NCI-H526 (cell line): ENCODE results near the gene CRTAC1.
"Not testable (repeated sequence)": the region's sequence is repeated elsewhere in the genome, so short reads cannot be mapped to it uniquely, and the experiment has no call there.

ENCODE experiments used
- DNase-seq, 2 experiments: peaks; one replicate each; lab custom pipeline; 2025; lab: John Stamatoyannopoulos, UW

The CRTAC1 gene

GRCh38 chr10:97842656-97843280 lies 187.7 kb downstream of the CRTAC1 start:
- no peak for DNase-seq

- DNase-seq, result not testable (repeated sequence)
These were observed 188.3 kb downstream of the CRTAC1 start for GRCh38 chr10:97842114-97842513.

DNA sequence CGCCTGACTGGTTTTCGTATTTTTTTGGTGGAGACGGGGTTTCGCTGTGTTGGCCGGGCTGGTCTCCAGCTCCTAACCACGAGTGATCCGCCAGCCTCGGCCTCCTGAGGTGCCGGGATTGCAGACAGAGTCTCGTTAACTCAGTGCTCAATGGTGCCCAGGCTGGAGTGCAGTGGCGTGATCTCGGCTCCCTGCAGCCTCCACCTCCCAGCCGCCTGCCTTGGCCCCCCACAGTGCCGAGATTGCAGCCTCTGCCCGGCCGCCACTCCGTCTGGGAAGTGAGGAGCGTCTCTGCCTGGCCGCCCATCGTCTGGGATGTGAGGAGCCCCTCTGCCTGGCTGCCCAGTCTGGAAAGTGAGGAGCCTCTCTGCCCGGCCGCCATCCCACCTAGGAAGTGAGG lies 189.3 kb downstream of the CRTAC1 start:
- DNase-seq, result not testable (repeated sequence)

GRCh38 chr10:97838091-97838490 lies 192.3 kb downstream of the CRTAC1 start:
- DNase-seq, result no peak

GRCh38 chr10:97836446-97836845 lies 194.0 kb downstream of the CRTAC1 start:
- DNase-seq, result no peak

DNA sequence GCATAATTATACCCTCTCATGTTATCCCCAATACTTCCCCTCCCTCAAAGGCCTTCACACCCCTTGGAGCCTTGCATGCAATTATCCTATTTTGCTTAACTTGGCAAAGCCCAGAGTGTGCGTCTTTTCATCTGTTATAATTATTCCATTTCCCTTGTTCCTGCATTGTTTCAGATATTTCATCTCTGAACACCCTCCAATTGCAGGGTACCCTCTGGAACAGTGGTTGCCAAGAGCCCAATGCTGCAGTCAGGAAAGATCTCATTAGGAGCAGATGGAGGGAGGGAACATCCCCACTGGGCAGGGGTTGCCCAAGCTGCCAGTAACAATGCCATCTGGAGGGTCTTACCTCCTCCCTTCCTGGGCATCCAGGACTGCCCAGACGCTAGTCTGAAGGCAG lies 199.2 kb downstream of the CRTAC1 start:
- DNase-seq, result no peak

GRCh38 chr10:97830064-97830463 lies 200.4 kb downstream of the CRTAC1 start:
- no peak for DNase-seq

DNA sequence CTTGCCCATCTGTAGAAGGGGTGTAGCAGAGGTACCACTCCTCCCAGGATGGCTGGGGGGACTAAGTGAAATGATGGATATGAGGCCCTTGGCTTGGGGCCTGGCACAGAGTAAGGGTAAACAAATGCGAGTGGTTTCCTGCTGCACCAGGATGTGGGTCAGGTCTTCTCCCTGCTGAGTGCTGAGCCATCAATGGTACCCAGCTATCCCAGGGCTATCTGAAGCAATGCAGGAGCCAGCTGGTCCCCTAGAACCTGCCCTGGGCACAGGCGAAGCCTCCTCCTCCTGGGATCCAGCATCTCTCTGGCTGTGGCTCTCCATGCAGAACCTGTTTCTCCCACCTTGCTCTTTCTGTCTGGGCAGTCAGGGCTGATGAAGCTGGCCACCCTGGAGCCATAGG lies 201.7 kb downstream of the CRTAC1 start:
- no peak for DNase-seq

- DNase-seq, result no peak
These were observed 202.6 kb downstream of the CRTAC1 start for GRCh38 chr10:97827702-97828291.

GRCh38 chr10:97826892-97827291 lies 203.5 kb downstream of the CRTAC1 start:
- DNase-seq, result no peak

DNA sequence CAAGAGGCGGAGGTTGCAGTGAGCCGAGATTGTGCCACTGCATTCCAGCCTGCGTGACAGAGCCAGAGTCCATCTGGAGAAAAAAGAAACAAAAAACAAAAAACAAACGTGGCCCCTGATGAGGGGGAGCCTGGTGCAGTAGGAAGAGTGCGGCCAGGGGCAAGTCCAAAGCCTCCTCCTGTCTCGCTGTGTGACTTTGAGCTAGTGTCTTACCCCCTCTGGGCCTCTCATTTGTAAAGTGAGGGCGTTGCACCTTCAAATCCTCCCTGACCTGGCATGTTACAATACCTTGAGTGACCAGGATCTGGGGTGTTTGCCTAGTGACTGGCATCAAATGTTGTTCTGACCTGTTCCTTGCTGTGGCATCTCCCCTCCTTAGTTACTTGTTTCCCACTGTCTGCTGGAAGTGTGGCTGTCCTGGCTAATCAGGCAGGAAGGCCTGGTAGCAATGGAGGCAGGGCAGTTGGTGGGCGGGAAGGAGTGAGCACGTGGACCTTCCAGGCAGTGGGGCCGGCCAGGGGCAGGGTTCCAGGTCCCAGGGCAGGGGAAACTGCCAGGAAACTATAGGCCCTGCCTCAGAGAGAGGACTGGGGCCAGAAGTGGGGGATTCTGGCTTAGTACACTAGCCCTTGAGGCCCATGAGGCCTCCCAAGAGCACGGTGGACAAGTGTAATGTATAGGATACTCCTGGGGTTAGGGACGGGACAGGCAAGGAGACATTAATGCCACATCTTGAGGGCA lies 205.2 kb downstream of the CRTAC1 start:
- DNase-seq, result no peak

GRCh38 chr10:97823734-97824133 lies 206.7 kb downstream of the CRTAC1 start:
- DNase-seq, result no peak

DNA sequence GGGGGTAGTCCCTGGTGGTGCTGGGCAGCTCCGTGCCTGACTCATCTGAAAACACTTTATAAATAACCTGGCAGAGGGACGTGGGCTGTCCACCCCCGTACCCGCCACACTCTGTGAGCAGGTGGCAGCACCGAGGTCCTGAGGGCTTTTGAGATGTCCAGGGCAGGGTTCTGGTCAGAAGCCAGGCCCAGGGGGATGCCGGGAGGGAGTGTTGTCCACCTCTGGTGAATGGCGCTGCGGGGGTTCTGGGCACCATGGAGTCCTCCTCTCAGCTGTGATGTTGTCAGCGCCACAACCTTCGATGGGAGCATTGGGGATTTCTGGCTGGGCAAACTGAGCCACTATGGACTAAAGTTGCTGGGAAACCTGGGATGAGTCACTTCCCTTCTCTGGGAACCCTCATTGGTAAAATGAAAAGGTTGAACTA lies 208.1 kb downstream of the CRTAC1 start:
- DNase-seq, result no peak

DNA sequence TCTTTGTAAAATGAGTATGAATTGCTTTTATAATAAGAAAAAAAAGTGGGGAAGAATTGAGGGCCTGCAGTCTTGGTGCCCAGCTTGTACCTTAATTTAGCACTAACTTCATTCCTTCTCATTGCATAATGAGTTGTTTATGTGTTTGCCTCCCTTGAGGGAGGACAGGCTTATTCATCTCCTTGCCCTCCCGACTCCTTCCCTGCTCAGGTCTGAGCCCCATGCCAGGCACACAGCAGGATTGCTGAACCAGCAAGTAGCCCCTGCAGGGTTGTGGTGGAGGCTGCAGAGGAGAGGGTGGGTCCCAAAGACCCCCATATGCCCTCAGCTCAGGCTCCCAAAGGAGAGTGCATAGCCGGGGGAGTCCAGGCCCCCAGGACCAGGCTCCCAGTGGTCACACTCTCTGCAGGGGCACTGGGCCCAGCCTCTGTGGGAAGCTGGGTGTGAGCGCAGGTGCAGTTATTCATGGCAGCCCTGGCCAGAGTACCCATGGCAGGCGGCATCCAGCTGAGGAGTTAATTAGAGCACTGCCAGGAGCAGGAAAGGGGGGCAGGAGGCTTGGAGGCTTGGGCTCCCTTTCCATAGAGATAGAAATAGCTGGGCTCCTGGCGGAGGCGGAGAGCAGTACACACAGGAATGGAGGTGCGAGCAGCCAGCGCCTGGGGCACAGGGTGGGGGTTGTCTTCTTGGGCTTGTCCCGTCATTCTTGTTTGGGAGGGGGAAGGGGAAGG lies 208.9 kb downstream of the CRTAC1 start:
- DNase-seq, result no peak

GRCh38 chr10:97820096-97820704 lies 210.2 kb downstream of the CRTAC1 start:
- DNase-seq, result no peak

GRCh38 chr10:97818572-97818971 lies 211.8 kb downstream of the CRTAC1 start:
- DNase-seq, result no peak

GRCh38 chr10:97816609-97817008 lies 213.8 kb downstream of the CRTAC1 start:
- no peak for DNase-seq
